K562 (cell line): ENCODE data around the gene DUSP19. TPM values are rescaled to one million over a fixed set of nuclear protein-coding genes. Genes with fewer than 3 reads are reported as not detected.
A peak's percentile ranks its signal among the peaks of the same experiment; 100 is the strongest.

Experiments used
- ATF1 ChIP-seq, 2 experiments: fragments of 450-650 bp in 1 of 2; IDR thresholded peaks; 2 replicates each; pipeline ENCODE4 v1.6.1; 2016; ENCODE audit warnings: missing compliant biosample characterization in 1 of 2, missing genetic modification characterization in 1 of 2
- BRCA1 ChIP-seq, 2 experiments: fragments of 450-650 bp in 1 of 2; sonication (generic) in 1 of 2; formaldehyde crosslinking in 1 of 2; IDR thresholded peaks; 2 replicates each; pipeline versions ENCODE4 v1.5.0 to v1.6.1; 2017 to 2020; ENCODE audit warnings: mild to moderate bottlenecking in 1 of 2, missing genetic modification reagents in 1 of 2
- DDX20 ChIP-seq: fragments of 450-650 bp; IDR thresholded peaks from 2 replicates; pipeline ENCODE4 v1.6.1; 2016; ENCODE audit warnings: missing genetic modification characterization, low read depth, mild to moderate bottlenecking, missing compliant biosample characterization, moderate library complexity
- ELK3 ChIP-seq: fragments of 450-650 bp; formaldehyde crosslinking; IDR thresholded peaks from 2 replicates; pipeline ENCODE4 v1.4.0; 2020; ENCODE audit warnings: mild to moderate bottlenecking
- FOXP4 ChIP-seq: sonication (generic); formaldehyde crosslinking; IDR thresholded peaks from 2 replicates; pipeline ENCODE4 v1.8.0; 2022; ENCODE audit warnings: mild to moderate bottlenecking, missing genetic modification reagents, borderline replicate concordance
- GATAD2A ChIP-seq: fragments of 450-650 bp; IDR thresholded peaks from 2 replicates; pipeline ENCODE4 v1.6.1; 2017
- MLLT1 ChIP-seq, 2 experiments: fragments of 450-650 bp; IDR thresholded peaks; 2 replicates each; pipeline ENCODE4 v1.6.1; 2016
- MTA1 ChIP-seq: fragments of 450-650 bp; IDR thresholded peaks from 2 replicates; pipeline ENCODE4 v1.6.1; 2017; ENCODE audit warnings: borderline replicate concordance
- PYGO2 ChIP-seq: fragments of 450-650 bp; IDR thresholded peaks from 2 replicates; pipeline ENCODE4 v1.6.1; 2016; ENCODE audit warnings: mild to moderate bottlenecking, missing genetic modification characterization, moderate library complexity, missing compliant biosample characterization
- RBM34 ChIP-seq: fragments of 200-400 bp; formaldehyde crosslinking; IDR thresholded peaks from 2 replicates; pipeline ENCODE4 v1.6.1; 2018; ENCODE audit warnings: low read length, borderline replicate concordance; ENCODE audit not compliant: insufficient read depth
- RUNX1 ChIP-seq: sonication (generic); IDR thresholded peaks from 2 replicates; pipeline ENCODE4 v1.6.1; 2016; ENCODE audit warnings: antibody characterized with exemption, low read depth
- STAG1 ChIP-seq: sonication (generic); formaldehyde crosslinking; IDR thresholded peaks from 2 replicates; pipeline ENCODE4 v1.5.0; 2020; ENCODE audit warnings: missing genetic modification reagents, borderline replicate concordance
- STAT6 ChIP-seq: sonication (generic); formaldehyde crosslinking; IDR thresholded peaks from 2 replicates; pipeline ENCODE4 v1.8.1; 2023; ENCODE audit warnings: mild to moderate bottlenecking, missing genetic modification reagents
- TSHZ1 ChIP-seq: fragments of 250-450 bp; sonication (Bioruptor Pico); IDR thresholded peaks from 2 replicates; pipeline ENCODE4 v1.4.0; 2020; ENCODE audit warnings: mild to moderate bottlenecking, moderate library complexity
- ZNF507 ChIP-seq: conservative IDR thresholded peaks from 2 replicates; pipeline ENCODE4 v1.6.1; 2017; ENCODE audit warnings: missing genetic modification characterization, missing compliant biosample characterization
- ZNF75A ChIP-seq: fragments of 450-650 bp; formaldehyde crosslinking; IDR thresholded peaks from 2 replicates; pipeline ENCODE4 v1.4.0; 2020; ENCODE audit warnings: mild to moderate bottlenecking
- polyA plus RNA-seq, 8 experiments: library from polyadenylated mRNA; depleted of rRNA in 4 of 8; stranded (reverse) in 5 of 8; unstranded in 3 of 8; fragments of >200 nt; fragmentation: Nextera tagmentation in 2 of 8; fragmentation: Illumina TruSeq in 1 of 8; extraction: Ambion mirVana in 2 of 8; extraction: Trizol in 1 of 8; gene quantifications; 2 replicates each; pipeline versions ENCODE4 v1.2.1 to v1.2.3, GENCODE V29; 2011 to 2014; ENCODE audit warnings: inconsistent platforms in 1 of 8, missing spikeins in 1 of 8
- total RNA-seq, 7 experiments: library from RNA; depleted of rRNA in 6 of 7; stranded (reverse); fragments of >200 nt in 6 of 7; fragmentation: Illumina TruSeq in 2 of 7; extraction: Trizol in 2 of 7; gene quantifications; 2 replicates each; pipeline versions ENCODE4 v1.2.1 to v1.2.3, GENCODE V29; 2011 to 2021; ENCODE audit warnings: low replicate concordance in 1 of 7

DUSP19 gene
- total and polyA plus RNA-seq, 9 of the 15 experiments (the other 6 are each of a cell fraction or from before 2014, with no cell fraction given), result 1.6 to 6.3 (median 3.1) TPM

GRCh38 chr2:183078464-183079138 lies at the start of gene DUSP19 (continued):
- no peak for TF ChIP-seq STAT6 (CRISPR knock-in tag)
- no peak for TF ChIP-seq RUNX1
- TF ChIP-seq GATAD2A, result peak; percentile 77; the same call in 1 of the 2 replicates
- no peak for TF ChIP-seq TSHZ1 (CRISPR knock-in tag)
- TF ChIP-seq ATF1 (CRISPR knock-in tag; IDR thresholded peaks at IDR 0.05), result no peak
- TF ChIP-seq ATF1 (tag; IDR thresholded peaks at IDR 0.05), result peak; percentile 69
- no peak for TF ChIP-seq ZNF507 (tag)
- TF ChIP-seq PYGO2, result no peak
- no peak for TF ChIP-seq ELK3 (CRISPR knock-in tag)
- TF ChIP-seq STAG1 (CRISPR knock-in tag), result no peak
- no peak for TF ChIP-seq DDX20 (tag)
- no peak for TF ChIP-seq ZNF75A (CRISPR knock-in tag)
- TF ChIP-seq FOXP4 (CRISPR knock-in tag), result 0 out of 2 replicates have a peak, but pooled peaks have one; percentile 64
- TF ChIP-seq MTA1, result no peak; the same call in 1 of the 2 replicates
- no peak for TF ChIP-seq BRCA1 (IDR thresholded peaks at IDR 0.05)
- no peak for TF ChIP-seq BRCA1 (CRISPR knock-in tag; IDR thresholded peaks at IDR 0.05)
- no peak for TF ChIP-seq RBM34
- peak; percentile 41 to 91; a peak in 3 of 4 replicates for TF ChIP-seq MLLT1 (IDR thresholded peaks at IDR 0.05)
